HG03025 (cell line): ENCODE data around the gene PRKCA.
"Not testable (repeated sequence)": the region's sequence is repeated elsewhere in the genome, so short reads cannot be mapped to it uniquely, and the experiment has no call there.

Experiments
- ATAC-seq: cut with Tn5 transposase; IDR thresholded peaks from one replicate; pipeline ENCODE4 v1.9.1; 2021; ENCODE audit warnings: mild to moderate bottlenecking, moderate library complexity; ENCODE audit not compliant: unreplicated experiment, low FRiP score

The PRKCA gene

DNA sequence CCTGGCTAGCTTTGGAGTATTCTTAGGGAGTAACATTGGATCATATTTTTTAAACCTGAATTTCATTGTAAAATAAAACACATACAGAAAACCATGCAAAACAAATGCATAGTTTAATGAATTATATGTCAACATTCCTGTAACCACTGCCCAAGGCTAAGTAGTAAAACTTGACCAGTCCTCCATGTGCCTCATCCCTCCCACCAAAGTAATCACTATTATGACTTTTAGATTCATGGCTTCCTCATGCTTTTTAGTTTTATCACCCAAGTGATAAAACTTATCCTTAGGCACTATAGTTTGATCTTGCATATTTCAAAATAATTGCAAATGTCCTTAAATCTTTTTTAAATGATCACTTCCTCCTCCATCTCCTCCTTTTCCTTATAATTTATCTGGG lies 20.4 kb downstream of the PRKCA start:
- no peak for ATAC-seq

DNA sequence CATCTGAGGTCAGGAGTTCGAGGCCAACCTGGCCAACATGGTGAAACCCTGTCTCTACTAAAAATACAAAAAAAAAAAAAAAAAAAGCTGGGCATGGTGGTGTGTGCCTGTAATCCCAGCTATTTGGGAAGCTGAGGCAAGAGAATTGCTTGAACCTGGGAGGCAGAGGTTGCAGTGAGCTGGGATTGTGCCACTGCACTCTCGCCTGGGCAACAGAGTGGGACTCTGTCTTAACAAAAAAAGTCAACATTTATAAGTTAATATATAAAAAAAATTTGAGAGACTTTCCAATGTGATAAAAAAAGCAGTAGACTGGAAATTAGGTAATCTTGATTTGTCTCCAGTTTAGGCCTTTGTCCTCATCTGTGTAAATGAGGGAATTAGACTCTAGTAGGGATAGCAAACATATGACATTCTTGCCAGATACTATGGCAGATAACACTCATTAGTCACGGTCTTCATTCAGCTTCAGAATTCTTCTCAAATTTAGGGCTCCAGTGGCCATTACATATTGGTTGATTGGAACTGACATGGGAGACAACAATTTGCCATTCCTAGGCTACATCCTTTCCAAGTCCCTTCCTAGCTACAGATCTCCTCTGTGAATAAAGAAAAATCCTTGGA lies 22.1 kb downstream of the PRKCA start:
- ATAC-seq, result not testable (repeated sequence)

DNA sequence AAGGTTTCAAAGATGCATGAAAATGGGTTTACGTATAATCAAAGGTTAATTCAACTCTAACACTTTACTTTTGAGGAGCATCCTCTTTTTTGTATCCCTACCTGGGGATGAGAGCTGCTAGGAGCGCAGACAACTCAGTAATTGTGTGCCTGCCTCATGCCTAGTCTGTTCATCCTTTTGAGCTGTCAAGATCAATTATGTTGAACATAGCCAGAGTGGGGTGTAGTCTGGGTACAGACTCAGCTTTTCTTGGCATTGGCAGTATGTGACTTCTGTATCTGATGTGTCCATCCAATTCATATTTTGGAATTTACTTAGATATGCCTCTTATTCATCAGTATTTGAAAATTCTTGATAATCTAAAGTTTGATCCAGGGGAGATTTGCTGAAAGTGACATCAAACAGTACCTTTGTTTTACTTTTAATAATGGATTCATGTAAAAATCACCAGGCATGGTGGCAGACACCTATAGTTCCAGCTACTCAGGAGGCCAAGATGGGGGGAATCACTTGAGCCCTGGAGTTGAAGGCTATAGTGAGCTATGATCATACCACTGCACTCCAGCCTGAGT lies 24.1 kb downstream of the PRKCA start:
- no peak for ATAC-seq

DNA sequence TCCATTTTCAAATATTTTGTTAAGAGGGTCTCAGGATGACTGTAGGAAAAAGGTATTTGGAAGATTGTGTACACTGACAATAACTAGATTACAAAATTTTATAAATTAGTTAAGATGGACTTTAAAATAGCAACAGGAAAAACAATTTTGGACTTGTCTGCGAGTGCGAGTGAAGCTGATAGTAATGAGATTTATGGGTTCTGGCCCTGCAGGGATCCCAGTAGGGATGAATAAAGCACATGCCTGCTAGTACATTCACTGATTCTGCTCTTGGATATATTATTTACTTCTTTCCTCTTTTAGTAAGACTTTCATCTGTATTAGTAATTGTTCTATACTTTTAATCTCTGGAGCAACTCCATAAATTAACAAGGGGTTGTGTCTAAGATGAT lies 28.2 kb downstream of the PRKCA start:
- no peak for ATAC-seq

DNA sequence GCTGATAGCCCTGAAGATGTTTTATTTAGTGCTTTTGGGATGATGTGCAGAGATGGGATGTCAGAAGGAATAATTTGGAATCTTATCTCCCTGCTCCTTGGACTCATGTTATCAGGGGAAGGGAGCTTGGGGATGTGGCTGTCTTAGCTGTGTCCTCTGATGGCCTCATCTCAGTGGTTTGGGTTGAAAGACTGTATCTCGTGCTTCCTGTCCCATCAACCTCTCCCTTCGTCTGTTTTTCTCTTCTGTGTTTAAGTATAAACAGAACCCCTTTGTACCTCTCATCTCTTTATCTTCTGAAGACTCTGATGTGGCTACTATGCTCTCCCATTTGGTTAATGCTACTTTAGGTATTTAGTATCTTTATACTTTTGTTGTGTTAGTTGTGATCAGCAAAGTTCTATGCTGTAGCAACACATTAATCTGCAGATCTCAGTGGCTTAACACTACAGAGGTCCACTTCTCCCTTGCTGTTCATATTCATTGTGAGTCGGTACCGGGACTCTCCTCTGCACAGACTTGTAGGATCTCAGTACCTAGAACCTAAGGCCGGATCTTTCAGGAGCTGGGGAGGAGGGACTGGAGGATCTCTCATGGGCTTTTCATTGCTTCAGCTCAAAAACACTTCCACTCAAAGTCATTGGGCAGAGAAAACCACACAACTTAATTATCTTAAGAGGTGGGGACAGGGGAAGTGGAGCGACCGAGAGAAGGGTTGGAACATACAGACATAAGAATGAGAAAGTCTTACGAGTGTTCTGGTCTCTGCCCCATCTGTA lies 28.8 kb downstream of the PRKCA start:
- ATAC-seq, result no peak

DNA sequence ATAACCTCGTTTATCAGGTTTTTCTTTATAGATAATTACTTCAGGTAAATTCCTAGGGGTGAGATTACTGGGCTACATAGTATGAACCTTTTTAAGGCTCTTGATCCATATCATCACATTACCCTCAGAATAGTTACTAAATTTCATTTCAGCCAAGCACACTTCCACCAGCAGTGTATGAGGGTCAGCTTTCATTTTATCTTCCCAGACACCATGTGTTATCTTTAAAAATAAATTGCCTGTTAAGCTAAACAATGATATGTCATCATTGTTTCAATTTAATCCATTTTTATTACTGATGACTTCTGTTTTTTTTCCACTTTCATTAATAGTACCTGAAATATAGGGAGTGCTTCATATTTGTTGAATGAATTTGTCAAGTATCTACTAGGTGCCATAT lies 33.4 kb downstream of the PRKCA start:
- ATAC-seq, result no peak

DNA sequence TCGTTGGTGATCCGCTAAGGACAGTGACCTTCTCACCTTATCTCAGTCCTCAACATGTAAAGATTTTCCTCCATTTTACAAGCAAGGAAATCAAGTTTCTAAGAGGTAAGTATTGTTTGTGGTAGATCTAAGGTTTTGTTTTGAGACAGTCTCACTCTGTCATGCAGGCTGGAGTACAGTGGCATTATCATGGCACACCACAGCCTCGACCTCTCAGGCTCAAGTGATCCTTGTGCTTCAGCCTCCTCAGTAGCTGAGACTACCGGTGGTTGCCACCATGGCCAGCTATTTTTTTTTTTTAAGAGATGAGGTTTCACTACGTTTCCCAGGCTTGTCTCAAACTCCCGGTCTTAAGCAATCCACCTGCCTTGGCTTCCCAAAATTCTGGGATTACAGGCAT lies 34.9 kb downstream of the PRKCA start:
- ATAC-seq, result no peak

DNA sequence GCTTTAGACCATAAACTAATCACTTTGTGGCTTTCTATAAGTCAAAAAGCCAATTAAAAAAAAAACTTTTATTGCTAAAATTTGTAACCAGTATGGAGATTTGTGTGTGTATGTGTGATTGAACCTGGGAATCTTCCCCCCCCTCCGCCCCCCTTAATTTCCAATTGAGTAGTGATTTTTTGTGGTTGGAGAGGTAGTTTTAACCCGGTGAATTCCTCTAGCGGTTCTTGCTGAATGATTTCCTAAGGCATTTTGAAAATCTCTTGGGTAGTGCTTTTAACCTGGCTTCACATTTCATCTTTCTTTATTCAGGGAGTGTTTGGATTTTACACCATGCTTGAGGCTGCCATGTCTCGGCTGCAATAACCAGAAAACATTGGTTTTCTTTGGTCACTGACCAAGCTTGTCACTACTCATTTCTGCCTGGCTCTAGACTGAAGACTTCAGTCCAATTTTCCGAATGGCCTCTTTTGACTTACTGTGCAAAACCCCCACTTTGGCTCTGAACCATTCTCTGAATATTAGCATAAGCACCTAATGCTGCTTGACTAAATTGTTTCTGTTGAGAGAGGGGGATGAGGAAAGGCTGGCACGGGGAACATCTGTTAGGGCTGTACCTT lies 35.6 kb downstream of the PRKCA start:
- ATAC-seq, result no peak

DNA sequence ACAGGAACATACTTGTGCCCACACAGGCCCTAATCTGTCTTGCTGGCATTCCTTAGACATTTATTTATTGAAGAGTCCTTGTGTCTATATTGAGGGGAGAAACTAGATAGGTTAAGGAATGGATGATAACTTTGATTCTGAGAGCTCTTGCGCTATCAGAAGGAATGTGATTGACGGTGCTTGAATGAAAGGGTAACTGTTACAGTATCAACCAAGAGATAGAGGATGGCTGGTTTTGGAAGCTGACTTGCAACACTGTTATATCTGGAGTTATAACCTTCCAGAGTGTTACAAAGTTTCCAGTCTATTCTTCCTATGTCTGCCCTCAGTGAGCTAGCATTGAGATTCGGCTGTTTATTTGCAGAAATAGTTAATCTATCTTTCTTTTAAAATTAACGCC lies 36.5 kb downstream of the PRKCA start:
- no peak for ATAC-seq

DNA sequence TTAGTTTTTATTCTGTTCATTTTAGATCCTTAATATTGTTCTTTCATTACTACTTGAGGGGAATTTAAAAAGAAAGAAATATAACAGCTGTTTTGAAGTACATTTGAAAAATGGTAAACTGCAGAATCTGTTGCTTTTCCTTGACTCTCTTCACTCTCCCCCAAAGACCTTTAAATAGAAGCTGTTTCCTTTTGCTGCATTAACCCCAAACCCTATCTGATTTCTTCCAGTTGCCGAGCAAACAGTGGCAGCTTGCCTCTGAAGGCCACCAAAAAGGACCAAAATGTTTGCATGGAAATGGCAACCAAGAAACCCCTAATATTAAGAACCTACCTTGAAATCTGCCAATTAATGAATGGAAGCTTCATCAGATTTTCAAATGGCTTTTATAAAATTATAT lies 37.1 kb downstream of the PRKCA start:
- no peak for ATAC-seq

DNA sequence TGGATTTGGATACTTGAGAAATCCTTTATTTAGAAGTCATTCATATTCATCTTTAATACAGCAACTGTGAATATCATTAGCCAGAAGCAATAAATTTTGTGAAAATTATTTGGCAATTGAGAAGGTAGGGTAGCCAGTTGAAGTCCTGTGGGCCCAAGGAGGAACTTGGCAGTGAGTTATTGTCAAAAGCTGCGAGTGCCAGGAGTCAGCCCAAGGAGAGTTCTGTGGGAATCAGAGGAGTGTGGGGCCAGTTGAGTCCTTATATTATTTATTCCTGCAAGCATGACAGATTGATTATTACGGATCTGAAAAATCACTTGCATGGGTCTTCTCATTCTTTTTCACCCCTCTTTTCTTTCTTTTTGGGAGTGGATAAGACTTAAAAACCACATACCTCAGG lies 38.3 kb downstream of the PRKCA start:
- ATAC-seq, result no peak

DNA sequence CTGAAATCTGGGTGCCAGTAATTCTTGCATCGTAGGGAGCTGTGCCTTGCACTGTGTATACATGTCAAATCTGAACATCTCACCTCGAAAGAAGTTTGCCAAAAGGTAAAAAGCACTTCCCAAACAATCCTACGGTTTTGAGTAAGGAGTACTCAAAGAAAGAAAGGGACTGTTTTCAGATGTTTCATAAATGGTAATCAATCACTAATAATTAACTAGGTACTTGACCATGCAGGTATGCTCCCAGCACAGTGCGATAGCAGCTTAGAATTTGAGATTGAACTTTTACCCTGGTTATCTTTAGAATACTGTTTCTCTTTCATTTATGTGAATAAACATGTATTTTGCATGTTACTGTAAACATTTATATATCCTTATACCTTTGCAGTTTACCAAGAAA lies 39.0 kb downstream of the PRKCA start:
- no peak for ATAC-seq

DNA sequence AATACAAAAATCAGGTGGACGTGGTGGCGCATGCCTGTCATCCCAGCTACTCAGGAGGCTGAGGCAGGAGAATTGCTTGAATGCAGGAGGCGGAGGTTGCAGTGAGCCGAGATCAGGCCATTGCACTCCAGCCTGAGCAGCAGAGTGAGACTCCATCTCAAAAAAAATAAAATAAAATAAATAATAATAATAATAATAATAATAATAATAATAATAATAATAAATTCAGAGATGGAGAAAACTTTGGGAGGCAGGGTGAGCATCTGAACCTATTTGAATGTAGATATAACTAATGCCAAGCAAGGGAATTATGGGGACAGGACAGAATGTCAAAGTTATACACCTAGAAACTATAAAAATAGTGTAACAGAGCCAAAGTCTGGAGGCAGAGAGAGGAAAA lies 39.9 kb downstream of the PRKCA start:
- not testable (repeated sequence) for ATAC-seq

DNA sequence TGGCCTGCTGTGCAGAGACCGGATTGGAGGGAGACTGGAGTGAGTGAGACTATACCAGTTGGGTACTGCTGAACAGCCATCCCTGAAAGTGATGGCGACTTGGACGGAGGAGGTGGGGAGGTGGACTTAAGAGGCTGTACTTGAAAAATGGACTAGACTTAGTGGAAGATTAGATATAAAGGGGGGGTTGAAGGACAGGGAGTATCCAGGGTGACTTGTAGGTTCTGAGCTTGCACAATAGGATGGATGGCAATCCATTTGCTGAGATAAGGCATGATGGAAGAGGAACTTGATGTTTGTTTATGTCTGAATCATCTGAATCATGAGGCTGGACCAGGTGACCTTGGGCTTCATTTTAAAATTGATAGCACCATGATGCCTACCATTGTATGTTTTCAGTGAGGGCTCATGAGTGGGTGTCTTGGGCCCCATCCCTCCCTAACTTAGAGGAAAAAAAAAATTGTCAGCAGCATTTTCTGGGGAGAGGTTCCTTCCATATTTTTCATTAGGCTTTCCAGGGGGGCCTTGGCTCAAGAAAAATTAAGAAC lies 41.2 kb downstream of the PRKCA start:
- ATAC-seq, result no peak

DNA sequence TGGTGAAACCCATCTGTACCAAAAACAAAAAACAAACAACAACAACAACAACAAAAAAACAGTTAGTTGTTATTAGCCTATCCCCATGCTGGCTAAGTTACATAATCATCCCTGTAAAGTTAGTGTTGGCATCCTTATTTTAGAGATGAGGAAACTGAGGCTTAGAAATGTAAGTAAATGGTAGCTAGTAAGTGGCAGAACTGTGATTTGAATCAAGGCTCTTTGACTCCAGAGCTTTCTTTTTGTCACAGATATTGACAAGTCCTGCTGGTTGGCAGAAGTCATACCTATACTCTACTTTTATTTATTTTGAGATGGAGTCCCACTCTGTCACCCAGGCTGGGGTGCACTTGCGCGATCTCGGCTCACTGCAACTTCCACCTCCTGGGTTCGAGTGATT lies 42.1 kb downstream of the PRKCA start:
- no peak for ATAC-seq

DNA sequence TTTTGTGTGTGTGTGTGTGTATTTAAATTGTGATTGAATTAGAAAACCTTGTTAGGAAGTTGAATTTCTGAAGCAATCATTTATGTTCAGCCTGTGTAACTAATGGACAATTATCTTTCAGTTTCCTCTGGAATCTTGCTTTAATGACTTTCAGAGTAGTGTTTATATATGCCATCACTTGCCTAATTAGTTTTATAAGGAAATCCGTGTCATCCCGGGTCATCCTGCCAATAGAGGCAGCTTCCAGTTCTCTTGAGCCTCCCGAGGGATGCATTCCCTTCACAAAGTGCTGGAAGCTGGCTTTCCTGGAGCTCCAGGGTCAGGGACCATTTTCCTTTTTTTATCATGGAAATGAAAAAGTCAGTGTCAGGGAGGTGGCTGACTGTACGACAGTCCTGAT lies 42.9 kb downstream of the PRKCA start:
- ATAC-seq, result no peak

DNA sequence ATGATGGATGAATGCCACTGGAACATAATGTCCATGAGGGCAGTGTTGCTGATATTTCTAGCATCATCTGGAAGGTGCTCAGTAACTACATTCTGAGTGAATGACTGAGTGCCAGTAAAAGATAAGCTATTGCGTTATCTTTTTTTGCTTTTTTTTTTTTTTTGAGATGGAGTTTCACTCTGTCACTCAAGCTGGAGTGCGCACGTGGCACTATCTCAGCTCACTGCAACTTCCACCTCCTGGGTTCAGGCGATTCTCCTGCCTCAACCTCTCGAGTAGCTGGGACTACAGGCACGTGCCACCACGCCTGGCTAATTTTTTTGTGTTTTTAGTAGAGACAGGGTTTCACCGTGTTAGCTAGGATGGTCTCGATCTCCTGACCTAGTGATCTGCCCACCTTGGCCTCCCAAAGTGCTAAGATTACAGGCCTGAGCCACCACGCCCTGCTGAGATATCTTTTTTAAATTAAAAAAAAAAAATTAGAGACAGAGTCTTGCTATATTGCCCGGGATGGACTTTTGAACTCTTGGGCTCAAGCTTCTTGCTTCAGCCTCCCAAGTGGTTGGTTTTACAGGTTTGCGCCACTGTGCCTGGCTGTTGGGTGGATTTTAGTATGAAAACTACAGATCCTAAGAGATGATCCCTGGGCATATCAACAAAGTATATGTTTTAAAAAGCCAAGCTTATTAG lies 43.7 kb downstream of the PRKCA start:
- not testable (repeated sequence) for ATAC-seq

DNA sequence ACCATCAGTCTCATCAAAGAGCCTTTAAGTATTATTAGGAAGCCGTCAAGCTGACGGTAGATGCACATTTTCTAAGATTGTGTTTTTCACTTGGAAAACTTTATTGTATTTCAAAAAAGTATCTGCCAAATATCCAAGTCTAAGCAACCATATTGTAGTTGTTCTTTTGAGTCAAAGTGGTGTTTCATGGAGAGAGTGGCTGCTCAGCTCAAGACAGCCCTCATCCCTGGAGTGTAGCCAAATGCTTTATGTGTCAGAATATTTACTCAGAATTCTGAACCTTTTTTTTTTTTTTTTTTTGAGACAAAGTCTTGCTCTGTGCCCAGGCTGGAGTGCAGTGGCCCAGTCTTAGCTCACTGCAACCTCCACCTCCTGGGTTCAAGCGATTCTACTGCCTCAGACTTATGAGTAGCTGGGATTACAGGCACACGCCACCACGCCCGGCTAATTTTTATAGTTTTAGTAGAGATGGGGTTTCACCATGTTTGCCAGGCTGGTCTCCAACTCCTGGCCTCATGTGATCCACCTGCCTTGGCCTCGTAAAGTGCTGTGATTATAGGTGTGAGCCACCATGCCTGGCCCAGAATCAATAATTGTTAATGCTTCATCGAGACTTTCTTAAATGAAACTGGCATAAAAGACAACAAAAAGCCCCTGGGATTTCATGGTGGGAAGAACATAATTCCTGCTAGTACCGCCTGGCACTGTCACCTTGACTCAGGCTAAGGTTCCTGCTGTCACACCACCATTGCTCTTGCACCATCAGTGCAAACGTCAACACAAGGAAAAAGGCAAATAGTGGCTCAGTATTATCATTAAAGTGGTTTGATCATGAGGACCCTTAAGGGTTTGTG lies 45.5 kb downstream of the PRKCA start:
- no peak for ATAC-seq

DNA sequence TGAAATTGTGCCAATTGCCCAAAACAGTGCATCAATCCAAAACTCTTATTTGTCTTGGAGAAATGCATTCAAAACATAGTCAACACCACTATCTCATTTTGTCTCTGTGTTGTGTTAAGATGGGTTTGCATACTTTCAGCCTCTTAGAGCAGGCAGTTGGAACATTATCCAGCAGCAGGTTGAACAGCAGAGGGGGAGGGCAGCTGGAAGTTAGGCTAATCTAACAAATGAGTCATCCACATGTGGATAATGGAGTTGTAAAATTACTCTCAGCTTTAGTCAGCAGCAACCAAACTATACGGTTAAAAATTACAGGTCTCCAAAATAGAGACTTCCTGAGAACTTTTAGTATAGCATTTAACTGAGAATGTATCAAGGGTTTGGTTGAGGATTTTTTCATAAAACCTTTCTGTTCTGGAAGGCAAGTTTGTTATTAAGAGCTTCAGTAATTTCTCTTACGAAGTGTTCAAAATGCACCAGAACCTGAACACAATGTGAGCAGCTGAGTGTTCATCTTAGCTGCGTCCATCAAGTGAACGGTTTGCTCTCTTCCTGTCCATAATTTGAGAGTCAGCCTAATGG lies 46.3 kb downstream of the PRKCA start:
- ATAC-seq, result no peak
